ENCODE results near the gene MAN2A1.

GRCh38 chr5:109826426-109826825 is 136.7 kb downstream of the MAN2A1 start:
- TF ChIP-seq ZFP3 (CRISPR knock-in tag; IDR thresholded peaks at IDR 0.05) (no peak), SNAI2 (CRISPR knock-in tag; IDR thresholded peaks at IDR 0.05) (no peak), PATZ1 (CRISPR knock-in tag; IDR thresholded peaks at IDR 0.05; ENCODE audit: borderline replicate concordance) (no peak), ZNF565 (CRISPR knock-in tag; conservative IDR thresholded peaks at IDR 0.05; ENCODE audit: low read depth) (no peak), ZNF8 (CRISPR knock-in tag; IDR thresholded peaks at IDR 0.05) (no peak), RARB (CRISPR knock-in tag; IDR thresholded peaks at IDR 0.05) (no peak), ARNTL (CRISPR knock-in tag; IDR thresholded peaks at IDR 0.05; ENCODE audit: borderline replicate concordance, low read depth) (no peak)
